ENCODE measurements around the gene FBLN5.
A peak's percentile ranks its signal among the peaks of the same experiment; 100 is the strongest.

DNA sequence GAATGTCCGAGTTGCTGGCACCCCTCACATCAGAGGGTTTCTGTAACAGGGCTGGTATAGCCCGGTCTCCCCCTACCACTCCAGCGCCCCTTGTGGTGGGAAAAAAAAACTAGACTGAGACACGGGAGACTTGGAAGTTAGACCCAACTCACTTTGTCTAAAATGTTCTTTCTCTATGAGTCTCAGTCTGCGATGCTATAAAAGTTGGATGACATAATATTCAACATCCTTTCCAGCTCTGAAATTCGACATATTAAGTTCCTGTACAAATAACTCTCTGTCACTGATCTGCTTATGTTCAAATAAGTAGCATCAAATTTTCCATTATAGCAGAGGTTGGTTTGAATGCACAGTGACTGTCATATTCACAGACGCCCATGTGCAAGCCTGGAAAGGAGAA lies 54.5 kb downstream of the FBLN5 start:
- TF ChIP-seq NFIC (IDR thresholded peaks at IDR 0.05; ENCODE audit: borderline replicate concordance) = no peak
- TF ChIP-seq MAX (IDR thresholded peaks at IDR 0.05; ENCODE audit: low read depth) = no peak
- TF ChIP-seq, protein P1, sequence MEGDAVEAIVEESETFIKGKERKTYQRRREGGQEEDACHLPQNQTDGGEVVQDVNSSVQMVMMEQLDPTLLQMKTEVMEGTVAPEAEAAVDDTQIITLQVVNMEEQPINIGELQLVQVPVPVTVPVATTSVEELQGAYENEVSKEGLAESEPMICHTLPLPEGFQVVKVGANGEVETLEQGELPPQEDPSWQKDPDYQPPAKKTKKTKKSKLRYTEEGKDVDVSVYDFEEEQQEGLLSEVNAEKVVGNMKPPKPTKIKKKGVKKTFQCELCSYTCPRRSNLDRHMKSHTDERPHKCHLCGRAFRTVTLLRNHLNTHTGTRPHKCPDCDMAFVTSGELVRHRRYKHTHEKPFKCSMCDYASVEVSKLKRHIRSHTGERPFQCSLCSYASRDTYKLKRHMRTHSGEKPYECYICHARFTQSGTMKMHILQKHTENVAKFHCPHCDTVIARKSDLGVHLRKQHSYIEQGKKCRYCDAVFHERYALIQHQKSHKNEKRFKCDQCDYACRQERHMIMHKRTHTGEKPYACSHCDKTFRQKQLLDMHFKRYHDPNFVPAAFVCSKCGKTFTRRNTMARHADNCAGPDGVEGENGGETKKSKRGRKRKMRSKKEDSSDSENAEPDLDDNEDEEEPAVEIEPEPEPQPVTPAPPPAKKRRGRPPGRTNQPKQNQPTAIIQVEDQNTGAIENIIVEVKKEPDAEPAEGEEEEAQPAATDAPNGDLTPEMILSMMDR (IDR thresholded peaks at IDR 0.05) = peak; percentile 62
- no peak for TF ChIP-seq POLR2AphosphoS5 (IDR thresholded peaks at IDR 0.05; ENCODE audit: low read depth, low read length)
